Osteocyte (in vitro differentiated cells): ENCODE data around the gene SERPINE3. TPM values are rescaled to one million over a fixed set of nuclear protein-coding genes. Genes with fewer than 3 reads are reported as not detected.

Experiments
- DNase-seq: peaks from one replicate; pipeline ENCODE4 v3.0.0; 2021; ENCODE audit warnings: mixed read lengths; ENCODE audit not compliant: unreplicated experiment; ENCODE audit errors: extremely low spot score
- H3K27ac Mint-ChIP-seq: one replicate; pipeline ENCODE4 v1.8.0; 2021; ENCODE audit warnings: mild to moderate bottlenecking, mixed read lengths; ENCODE audit not compliant: unreplicated experiment
- H3K27me3 Mint-ChIP-seq: one replicate; pipeline ENCODE4 v1.8.0; 2021; ENCODE audit warnings: mixed read lengths; ENCODE audit not compliant: unreplicated experiment
- H3K36me3 Mint-ChIP-seq: one replicate; pipeline ENCODE4 v1.8.0; 2021; ENCODE audit warnings: mixed read lengths; ENCODE audit not compliant: unreplicated experiment
- H3K4me1 Mint-ChIP-seq: one replicate; pipeline ENCODE4 v1.8.0; 2021; ENCODE audit warnings: mixed read lengths; ENCODE audit not compliant: unreplicated experiment
- H3K4me3 Mint-ChIP-seq: one replicate; pipeline ENCODE4 v1.8.0; 2021; ENCODE audit warnings: mild to moderate bottlenecking, moderate library complexity, mixed read lengths; ENCODE audit not compliant: unreplicated experiment
- H3K9me3 Mint-ChIP-seq: one replicate; pipeline ENCODE4 v1.8.0; 2021; ENCODE audit warnings: mixed read lengths; ENCODE audit not compliant: unreplicated experiment
- total RNA-seq: library from RNA; stranded (reverse); gene quantifications from 2 replicates; pipeline ENCODE4 v1.2.1, GENCODE V29; 2021
- TF ChIP-seq, protein P1 (sequence below): fragments of 200-600 bp; sonication (generic); IDR thresholded peaks from 2 replicates; pipeline ENCODE4 v1.5.0; 2021; ENCODE audit warnings: antibody characterized with exemption, mild to moderate bottlenecking, moderate library complexity

Gene SERPINE3
- total RNA-seq, 1 donor from 2014 or later, result not detected

DNA sequence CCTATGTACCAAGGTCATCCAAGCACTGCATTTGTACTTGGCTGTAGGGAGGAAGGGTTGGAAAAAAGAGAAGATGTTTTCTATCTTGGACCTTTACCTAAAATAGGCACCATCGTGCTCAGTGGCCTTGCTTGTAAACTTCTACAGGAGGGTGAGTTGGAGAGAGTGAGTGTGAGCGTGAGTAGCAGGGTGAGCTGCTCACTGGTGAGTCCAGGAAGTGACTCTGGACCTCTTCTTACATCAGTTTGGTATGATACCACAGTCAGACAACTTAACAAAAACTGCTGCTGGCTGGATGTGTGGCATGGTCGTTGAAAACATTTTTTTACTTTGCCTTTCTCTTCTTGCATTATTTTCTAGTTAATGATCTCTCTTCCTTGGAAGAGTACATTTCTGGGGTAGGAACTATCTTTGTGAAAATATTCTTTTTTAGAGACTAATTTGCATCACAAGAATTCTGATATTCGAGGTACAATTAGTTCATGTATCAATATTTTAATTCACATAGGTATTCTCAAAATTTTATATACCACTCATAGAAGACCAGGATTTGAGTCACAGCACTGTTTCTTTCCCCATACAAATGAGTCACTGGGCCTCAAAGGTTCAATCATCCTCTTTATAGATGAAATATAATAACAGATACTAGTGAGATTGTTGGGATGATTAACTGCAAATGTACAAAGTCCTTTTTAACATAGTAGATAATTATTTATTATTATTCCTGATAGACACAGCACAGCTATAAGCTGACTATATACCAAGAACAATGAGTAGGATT, 651 bp downstream of the SERPINE3 start:
- H3K4me1 Mint-ChIP-seq, result no peaks in the 10 kb centered on the region
- H3K27ac Mint-ChIP-seq, result no peak overlapping the region
- TF ChIP-seq, protein P1, sequence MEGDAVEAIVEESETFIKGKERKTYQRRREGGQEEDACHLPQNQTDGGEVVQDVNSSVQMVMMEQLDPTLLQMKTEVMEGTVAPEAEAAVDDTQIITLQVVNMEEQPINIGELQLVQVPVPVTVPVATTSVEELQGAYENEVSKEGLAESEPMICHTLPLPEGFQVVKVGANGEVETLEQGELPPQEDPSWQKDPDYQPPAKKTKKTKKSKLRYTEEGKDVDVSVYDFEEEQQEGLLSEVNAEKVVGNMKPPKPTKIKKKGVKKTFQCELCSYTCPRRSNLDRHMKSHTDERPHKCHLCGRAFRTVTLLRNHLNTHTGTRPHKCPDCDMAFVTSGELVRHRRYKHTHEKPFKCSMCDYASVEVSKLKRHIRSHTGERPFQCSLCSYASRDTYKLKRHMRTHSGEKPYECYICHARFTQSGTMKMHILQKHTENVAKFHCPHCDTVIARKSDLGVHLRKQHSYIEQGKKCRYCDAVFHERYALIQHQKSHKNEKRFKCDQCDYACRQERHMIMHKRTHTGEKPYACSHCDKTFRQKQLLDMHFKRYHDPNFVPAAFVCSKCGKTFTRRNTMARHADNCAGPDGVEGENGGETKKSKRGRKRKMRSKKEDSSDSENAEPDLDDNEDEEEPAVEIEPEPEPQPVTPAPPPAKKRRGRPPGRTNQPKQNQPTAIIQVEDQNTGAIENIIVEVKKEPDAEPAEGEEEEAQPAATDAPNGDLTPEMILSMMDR, result no peak
- no peak for DNase-seq
- no peaks in the 10 kb centered on the region for H3K27me3 Mint-ChIP-seq
- H3K4me3 Mint-ChIP-seq, result no peak overlapping the region
- no peaks in the 10 kb centered on the region for H3K36me3 Mint-ChIP-seq
- H3K9me3 Mint-ChIP-seq, result no peaks in the 10 kb centered on the region

DNA sequence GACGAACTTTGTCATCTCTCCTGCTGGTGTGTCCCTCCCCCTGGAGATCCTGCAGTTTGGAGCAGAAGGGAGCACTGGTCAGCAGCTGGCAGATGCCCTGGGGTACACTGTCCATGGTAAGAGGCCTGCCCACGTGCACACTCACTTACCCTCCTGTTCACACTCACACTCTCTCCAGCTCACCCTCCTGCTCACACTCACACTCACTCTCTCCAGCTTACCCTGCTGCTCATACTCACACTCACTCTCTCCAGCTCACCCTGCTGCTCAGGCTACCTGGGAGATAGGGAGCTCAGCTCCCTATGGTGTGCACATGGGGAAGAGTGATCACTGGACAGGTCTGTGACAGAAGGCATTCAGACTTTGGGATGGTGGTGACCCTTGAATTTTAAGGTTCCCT, 1.7 kb downstream of the SERPINE3 start:
- Mint-ChIP-seq H3K9me3 (no peaks in the 10 kb centered on the region), H3K36me3 (no peaks in the 10 kb centered on the region), H3K27ac (no peak overlapping the region), H3K4me3 (no peak overlapping the region), H3K27me3 (no peaks in the 10 kb centered on the region), H3K4me1 (no peaks in the 10 kb centered on the region)
- TF ChIP-seq, protein P1, result no peak
- DNase-seq, result no peak

DNA sequence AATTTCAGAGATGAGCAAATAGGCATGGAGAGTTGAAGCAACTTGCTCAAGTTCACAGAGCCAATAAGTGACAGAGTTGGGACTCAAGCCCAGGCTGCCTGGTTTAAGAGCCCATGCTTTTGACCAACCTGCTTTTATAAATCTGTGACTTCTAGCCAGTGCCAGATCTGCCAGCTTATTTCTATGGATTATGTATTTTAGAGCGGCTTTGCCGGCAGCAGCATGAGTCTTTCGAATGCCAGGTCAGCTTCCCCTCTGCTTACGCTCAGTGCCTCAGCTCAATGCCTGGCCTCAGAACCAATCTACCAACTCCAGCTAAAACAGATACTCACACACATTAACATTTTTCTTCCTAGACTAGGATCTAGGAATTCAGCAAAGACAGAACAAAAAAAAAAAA, 2.3 kb downstream of the SERPINE3 start:
- no peaks in the 10 kb centered on the region for H3K9me3 Mint-ChIP-seq

DNA sequence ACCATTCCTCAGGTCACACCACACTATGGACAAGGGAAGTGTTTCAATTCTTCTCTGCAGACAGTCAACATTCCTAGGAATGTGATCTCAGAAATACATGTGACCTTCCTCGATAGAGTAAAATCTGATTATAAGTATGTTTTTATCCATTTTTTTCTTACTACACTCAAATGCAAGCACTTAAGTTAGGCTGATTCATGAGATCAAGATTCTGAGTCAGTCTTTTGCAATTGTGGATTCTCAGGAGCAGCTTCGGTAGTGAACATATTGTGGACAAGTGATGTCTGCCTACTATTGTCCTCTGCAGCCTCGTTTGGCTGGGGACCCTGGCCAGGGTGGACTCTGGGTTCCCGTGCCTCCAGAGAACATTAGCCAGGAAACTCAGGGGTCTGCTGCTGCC, 3.2 kb downstream of the SERPINE3 start:
- no peaks in the 10 kb centered on the region for H3K9me3 Mint-ChIP-seq
- no peaks in the 10 kb centered on the region for H3K4me1 Mint-ChIP-seq
- no peak for DNase-seq
- no peaks in the 10 kb centered on the region for H3K27me3 Mint-ChIP-seq
- no peak overlapping the region for H3K27ac Mint-ChIP-seq
- H3K36me3 Mint-ChIP-seq, result no peaks in the 10 kb centered on the region
- TF ChIP-seq, protein P1, result no peak
- no peak overlapping the region for H3K4me3 Mint-ChIP-seq

More for the DNA sequence above, 2.3 kb downstream of the SERPINE3 start:
- DNase-seq, result no peak
- H3K27ac Mint-ChIP-seq, result no peak overlapping the region
- no peaks in the 10 kb centered on the region for H3K4me1 Mint-ChIP-seq
- H3K4me3 Mint-ChIP-seq, result no peak overlapping the region
- no peaks in the 10 kb centered on the region for H3K27me3 Mint-ChIP-seq
- TF ChIP-seq, protein P1, result no peak
- no peaks in the 10 kb centered on the region for H3K36me3 Mint-ChIP-seq

DNA sequence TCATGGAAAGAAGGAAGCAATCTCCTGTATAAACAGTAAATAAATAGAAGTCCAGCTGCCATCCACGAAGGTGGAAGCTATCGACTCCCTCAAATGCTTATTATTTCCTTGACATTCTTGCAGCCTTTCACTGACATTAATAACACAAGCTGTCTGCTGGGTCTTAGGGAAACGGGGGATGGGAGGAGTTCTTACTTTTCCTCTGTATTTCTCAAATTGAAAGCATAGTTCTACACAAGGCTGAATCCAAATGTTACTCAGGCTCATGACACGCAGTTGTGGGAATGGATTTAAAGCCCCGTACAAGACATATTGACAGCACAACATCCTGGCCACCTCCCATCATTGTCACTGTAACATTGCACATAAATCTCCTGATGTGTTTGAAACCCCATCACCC, 4.0 kb downstream of the SERPINE3 start:
- Mint-ChIP-seq H3K27me3 (no peaks in the 10 kb centered on the region), H3K4me3 (no peak overlapping the region), H3K36me3 (no peaks in the 10 kb centered on the region), H3K9me3 (no peaks in the 10 kb centered on the region), H3K4me1 (no peaks in the 10 kb centered on the region), H3K27ac (no peak overlapping the region)
- TF ChIP-seq, protein P1, result no peak
- no peak for DNase-seq
